HG03439 (cell line): ENCODE results near the gene ZNF169.
"Not testable (repeated sequence)": the region's sequence is repeated elsewhere in the genome, so short reads cannot be mapped to it uniquely, and the experiment has no call there.

Source experiments
- ATAC-seq: cut with Tn5 transposase; IDR thresholded peaks from one replicate; pipeline ENCODE4 v1.9.1; 2021; ENCODE audit warnings: mild to moderate bottlenecking, moderate library complexity; ENCODE audit not compliant: unreplicated experiment

ZNF169 gene

DNA sequence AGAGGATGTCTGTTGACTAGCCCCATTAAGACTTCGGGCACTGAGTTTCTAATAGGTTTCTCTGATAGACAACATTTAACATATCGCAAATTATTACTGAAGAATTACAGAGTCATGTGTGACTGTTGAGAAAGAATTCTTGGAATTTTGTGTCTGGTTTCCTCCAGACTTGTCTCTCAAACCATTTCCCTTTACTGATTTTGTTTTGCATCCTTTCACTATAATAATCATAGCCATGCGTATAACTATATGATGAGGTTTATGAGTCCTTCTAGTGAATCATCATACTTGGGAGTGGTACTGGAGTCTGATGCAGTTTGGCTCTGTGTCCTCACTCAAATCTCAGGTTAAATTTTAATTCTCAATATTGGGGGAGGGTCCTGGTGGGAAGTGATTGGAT, 27.0 kb downstream of the ZNF169 start:
- ATAC-seq, result no peak

- no peak for ATAC-seq
These were observed 28.9 kb downstream of the ZNF169 start for GRCh38 chr9:94287877-94288513.

- no peak for ATAC-seq
These were observed 30.6 kb downstream of the ZNF169 start for GRCh38 chr9:94289691-94290090.

DNA sequence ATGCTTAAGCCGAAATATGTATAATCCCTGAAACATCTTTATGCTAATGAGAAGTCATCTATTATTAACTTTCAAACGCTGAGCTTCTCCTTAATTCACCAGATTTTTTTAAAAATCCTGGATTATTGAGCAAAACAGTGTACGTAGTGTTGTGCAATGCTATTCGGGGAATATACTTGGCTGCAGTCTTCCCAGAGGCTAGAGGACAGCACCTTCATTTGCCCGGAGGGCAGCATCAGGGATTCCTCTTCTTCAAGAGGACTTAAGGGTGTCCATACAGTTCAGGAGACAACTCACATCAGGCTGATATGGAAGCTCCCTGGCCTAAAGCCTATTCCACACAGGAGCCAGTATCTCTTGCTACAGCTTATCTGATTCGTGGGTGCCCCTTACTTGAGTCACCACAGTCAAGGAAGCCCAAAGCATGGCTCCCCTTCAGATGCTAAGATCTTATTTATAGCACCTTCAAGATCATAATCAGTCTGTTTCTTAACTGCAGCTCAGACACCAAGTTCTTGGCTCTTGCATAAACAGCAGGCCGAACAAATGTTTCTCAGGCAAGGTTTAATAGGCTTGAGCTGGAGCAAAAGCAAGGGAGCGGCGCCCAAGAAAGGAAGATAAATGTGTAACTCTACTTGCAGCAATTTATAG, 40.0 kb downstream of the ZNF169 start:
- no peak for ATAC-seq

GRCh38 chr9:94300470-94301301, 41.6 kb downstream of the ZNF169 start:
- no peak for ATAC-seq

DNA sequence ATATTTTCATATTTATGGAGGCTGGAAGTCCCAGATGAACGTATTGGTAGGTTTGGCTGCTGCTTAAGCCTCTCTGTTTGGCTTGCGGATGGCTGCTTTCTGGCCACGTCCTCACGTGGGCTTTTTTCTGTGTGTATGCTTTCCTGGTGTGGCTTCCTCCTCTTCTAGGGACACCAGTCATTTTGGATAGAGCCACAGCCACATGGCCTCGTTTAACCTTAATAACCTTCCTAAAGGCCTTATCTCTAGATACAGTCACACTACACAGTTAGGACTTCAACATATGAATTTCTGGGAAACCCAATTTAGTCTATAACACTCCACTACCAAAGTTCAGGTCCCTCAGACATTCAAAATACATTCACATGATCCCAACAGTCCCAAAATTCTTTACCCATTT, 42.5 kb downstream of the ZNF169 start:
- ATAC-seq, result no peak

- ATAC-seq, result no peak
These were observed 43.3 kb downstream of the ZNF169 start for GRCh38 chr9:94302426-94302825.

DNA sequence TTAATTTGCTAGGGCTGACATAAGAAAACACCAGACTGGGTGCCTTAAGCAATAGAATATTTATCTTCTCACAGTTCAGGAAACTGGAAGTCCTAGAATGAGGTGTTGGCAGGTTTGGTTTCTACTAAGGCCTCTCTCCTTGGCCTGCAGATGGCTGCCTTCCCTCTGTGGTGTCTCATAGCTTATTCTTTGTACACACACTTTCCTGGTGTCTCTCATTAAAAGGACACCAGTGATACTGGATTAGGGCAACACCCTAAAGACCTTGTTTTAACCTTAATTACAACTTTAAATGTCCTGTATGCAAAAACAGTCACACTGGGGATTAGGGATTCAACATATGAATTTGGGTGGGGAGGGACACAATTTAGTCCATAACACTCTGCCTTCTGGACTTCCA, 44.2 kb downstream of the ZNF169 start:
- ATAC-seq, result no peak

- ATAC-seq, result not testable (repeated sequence)
These were observed 56.2 kb downstream of the ZNF169 start for GRCh38 chr9:94315034-94315984.

DNA sequence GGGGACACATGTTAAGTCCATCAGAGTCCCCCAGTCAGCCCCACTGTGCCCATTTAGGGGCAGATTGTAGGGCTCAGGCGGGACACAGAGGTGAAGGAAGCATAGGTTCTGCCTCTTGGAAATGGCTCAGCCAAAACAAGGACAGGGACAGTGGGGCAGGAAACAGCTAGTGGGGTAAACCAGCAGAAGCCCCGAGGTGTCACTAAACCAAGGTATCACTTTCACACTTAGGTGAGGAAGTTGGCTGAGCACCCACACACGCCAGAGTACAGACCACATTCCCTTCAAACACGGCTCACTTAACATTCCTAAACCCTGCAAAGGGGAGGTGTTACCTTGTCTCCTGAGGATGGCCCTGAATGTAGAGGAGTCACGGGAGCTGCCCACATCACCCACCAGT, 57.1 kb downstream of the ZNF169 start:
- ATAC-seq, result not testable (repeated sequence)

GRCh38 chr9:94317949-94318657, 59.0 kb downstream of the ZNF169 start:
- ATAC-seq, result not testable (repeated sequence)

DNA sequence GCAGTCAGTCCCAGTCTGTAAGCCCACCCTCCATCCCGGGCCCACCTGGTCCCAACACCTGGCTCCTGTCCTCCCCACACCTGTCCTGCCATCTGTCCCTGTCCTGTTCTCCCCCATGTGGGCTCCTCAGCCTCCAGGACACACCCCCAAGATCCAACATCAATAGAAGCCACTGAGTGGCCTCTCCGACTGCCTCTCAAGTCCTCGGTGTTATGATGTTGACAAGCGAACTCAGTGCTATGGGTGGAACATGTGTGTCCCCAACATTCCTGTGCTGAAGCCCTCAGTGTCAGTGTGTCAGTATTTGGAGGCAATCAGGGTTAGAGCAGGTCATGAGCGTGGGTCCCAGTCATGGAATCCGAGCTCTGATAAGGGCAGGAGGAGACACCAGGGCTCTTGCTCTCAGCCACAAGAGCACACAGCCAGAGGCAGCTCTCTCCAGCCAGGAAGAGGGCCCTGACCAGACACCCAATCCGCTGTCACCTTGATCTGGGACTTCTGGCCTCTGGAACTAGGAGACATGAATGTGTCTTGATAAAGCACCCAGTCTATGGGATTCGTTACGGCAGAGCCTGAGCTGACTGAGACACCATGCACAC, 63.3 kb downstream of the ZNF169 start:
- not testable (repeated sequence) for ATAC-seq

GRCh38 chr9:94323153-94323798, 64.2 kb downstream of the ZNF169 start:
- ATAC-seq, result not testable (repeated sequence)

GRCh38 chr9:94325583-94325982, 66.5 kb downstream of the ZNF169 start:
- not testable (repeated sequence) for ATAC-seq

- ATAC-seq, result not testable (repeated sequence)
These were observed 69.4 kb downstream of the ZNF169 start, which contains the start of gene NUTM2F for GRCh38 chr9:94328544-94328943. TSS of gene NUTM2F (minus strand) at chr9:94328644. CDS start at chr9:94328623, 21 bp downstream.

DNA sequence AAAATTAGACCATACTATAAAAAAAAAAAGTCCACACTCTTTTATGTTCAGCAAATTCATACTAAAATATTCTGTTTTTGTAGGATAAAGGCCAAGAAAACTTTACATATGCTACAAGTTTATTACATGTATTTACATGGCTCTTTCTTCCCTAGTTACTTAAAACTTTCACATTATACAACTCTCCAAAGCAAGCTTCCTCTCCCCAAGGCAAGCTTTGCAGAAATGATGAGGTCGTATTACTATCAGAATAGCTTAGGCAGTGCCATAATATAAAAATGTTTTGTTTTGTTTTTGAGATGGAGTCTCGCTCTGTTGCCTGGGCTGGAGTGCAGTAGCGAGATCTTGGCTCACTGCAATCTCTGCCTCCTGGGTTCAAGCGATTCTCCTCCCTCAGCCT, 77.3 kb downstream of the ZNF169 start:
- not testable (repeated sequence) for ATAC-seq

DNA sequence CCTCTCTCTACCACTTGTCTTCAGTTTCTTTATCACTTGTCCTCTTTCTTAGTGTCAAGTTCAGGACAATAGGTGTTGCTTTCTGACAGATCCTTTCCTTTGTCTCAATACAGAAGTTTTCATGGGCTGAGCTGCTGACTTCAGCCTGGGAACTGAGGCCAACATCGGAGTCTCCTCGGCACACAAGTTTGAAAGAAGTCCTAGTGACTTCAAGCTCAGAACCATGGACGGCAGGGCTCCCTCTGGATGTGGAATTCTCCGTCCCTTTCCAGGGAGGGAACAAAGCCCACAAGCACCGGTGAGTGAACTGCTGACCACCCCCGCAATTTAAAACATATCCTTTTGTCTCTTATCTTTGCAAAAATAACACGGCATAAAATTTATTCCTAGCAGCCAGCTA, 79.6 kb downstream of the ZNF169 start:
- ATAC-seq, result not testable (repeated sequence)

GRCh38 chr9:94339657-94340056, 80.6 kb downstream of the ZNF169 start:
- ATAC-seq, result not testable (repeated sequence)

GRCh38 chr9:94340750-94341149, 81.7 kb downstream of the ZNF169 start:
- not testable (repeated sequence) for ATAC-seq
